ENCODE results near the gene GNB1.
"Not testable (repeated sequence)": the region's sequence is repeated elsewhere in the genome, so short reads cannot be mapped to it uniquely, and the experiment has no call there.

GNB1 gene

DNA sequence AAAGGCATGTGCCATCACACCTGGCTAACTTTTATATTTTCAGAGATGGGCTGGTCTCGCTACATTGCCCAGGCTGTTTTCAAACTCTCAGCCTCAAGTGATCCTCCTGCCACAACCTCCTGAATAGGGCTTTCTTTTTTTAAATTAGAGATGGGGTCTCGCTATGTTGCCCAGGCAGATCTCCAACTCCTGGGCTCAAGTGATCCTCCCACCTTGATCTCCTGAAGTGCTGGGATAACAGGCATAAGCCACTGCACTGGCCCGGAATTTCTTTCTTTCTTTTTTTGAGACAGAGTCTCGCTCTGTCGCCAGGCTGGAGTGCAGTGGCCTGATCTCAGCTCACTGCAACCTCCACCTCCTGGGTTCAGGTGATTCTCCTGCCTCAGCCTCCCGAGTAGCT, 34.7 kb downstream of the GNB1 start:
- not testable (repeated sequence) for DNase-seq

DNA sequence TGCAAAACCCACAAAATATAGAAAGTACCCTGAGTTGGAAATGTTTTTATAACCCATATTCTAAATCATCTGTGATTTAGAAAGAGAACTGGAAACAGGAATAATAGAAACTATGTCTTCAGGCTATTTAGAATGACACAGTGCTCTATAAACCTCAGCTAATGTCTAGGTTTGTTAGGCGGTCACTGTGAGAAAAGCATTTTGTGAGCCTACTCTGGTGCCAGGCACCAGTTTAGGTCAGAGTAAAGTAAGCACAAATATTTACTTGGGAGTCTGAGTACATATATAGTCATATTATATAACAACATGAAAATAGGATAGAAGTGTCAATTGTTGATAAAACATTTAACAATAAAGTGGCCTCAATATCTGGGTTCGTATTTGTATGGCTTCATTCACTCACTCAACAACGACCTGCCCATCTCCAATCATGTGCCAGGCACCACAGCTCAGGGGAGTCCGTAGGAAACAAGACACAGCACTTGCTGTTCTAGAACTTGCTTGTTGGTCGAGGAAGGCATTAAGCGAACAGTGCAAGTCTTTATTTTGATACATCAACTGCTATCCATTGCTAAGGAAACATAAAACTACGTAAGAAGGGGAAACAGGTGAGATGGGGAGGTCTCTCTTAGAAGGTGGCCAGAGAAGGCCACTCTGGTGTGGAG, 37.2 kb downstream of the GNB1 start:
- no peak for DNase-seq

DNA sequence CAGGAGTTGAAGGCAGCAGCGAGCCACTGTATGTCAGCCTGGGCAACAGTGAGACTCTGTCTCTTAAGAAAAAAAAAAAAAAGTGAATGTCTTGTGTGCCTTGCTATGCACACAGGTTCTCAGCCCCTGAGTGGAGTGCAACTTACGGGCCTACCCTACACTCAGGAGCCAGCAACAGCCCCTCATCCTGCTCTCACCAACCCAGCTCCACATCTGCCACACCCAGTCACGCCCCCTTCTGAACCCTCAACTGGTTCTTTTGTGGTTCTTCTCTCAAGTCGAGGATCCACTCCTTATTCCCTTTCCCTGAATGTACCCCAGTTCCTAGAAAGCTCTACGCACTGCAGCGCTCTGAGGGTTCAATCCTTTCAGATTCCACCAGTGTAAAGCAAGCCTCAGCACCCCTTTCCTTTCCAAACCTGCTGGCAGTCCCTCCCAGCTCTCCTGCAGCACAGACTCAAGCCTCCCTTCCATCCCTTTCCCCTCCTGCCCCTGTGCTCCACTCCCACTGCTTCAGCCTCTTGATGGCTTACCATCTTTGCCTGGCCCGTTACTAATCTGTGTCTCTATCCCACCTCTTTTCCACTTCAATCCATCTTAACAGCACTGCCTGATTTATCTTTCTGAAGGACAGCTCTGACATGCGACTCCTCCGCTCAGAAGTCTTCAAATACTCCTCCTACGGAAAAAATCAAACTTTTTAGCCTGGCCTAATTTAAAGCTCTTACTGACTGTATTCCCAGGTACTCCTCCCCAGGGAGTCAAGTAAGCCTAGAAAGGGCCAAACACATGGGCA, 38.1 kb downstream of the GNB1 start:
- DNase-seq = no peak

DNA sequence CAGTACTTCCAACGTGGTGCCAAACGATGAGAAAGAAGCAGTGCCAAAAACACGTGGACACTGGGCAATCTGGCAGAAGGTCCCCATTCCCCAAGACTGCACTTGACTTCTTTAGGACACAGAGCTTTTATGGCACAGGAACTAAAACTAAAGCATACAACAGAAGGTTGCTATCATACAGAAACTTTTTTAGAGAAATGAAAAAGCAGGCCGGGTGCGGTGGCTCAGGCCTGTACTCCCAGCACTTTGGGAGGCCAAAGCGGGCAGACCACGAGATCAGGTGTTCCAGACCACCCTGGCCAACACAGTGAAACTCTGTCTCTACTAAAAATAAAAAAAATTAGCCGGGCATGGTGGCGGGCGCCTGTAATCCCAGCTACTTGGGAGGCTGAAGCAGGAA, 43.0 kb downstream of the GNB1 start:
- no peak for DNase-seq

DNA sequence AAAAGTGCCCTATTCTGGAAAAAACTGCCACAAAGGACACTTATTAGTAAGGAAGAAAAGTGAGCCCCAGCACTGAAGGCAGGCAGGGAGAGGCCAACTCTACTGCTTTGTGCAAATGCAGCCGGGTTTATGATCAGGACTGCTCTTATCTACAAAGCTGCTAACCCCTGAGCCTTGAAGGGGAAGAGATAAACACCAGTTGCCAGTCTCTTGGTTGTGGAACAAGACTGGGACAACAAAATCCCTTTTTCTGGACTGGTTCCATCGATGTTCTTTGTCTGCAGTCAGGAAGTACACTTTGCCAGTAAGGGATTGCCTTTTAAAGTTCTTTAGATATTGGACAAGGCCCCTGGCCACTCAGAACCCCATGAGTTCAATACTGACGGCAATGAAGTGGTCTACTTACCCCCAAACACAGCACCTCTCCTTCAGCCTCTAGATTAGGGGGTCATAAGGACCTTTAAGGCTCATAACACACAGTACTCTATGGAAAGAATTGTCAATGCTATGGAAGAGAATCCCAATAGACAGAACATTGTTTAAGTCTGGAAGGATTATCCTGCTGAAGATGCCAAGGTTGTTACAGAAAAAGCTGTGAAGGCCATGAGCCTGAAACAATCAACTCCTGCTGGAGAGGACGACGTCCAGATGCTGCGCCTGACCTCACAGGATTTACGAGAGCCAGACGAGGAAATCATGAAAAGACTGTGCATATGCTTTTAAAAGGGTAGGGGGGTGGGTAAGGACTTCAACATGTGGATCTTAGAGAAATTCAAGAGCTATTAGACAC, 43.6 kb downstream of the GNB1 start:
- no peak for DNase-seq

DNA sequence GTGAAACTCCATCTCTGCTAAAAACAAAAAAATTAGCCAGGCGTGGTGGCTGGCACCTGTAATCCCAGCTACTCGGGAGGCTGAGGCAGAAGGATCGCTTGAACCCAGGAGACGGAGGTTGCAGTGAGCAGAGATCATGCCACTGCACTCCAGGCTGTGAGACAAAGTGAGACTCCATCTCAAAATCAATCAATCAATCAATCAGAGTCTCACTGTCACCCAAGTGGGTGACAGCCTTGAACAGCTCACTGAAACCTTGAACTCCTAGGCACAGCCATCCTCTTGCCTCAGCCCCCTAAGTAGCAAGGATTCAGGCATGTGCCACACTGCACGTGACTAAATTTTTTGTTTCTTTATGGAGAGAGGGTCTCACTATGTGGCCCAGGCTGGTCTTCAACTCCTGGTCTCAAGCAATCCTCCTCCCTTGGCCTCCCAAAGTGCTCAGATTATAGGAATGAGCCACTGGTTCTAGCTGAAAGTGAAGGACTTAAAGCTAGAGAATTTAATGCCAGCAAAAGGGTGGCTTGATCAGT, 44.4 kb downstream of the GNB1 start:
- DNase-seq = no peak

DNA sequence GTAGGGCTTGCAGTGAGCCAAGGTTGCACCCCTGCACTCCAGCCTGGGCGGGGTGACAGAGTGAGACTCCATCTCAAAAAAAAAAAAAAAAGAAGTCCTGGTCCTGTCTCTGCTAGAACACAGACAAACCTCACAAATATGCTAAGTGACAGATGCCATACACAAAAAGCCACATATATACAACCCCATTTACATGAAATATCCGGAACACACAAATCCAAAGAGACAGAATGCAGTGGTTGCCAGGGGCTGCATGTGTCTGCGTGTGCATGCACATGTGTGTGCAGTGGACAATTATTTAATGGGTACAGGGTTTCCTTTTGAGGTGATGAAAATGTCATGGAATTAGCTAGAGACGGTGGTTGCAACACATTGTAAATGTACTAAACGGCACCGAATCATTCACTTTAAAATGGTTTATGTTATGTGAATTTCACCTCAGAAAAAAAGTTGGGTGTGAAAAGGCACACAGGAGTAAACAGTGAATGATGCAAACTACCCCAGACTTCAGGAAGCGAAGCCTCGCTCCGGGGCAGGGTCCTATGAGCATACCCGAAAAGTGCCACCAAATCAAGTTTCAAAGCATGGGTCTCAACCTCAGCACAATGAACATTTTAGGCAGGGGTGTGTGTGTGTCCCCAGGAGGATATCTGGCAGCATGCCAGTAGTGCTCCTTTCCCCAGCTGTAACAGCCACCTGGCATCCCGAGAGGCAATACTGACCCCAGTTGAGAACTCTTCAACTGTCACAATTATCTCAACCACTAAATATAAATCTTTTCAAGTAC, 48.3 kb downstream of the GNB1 start:
- DNase-seq = no peak

DNA sequence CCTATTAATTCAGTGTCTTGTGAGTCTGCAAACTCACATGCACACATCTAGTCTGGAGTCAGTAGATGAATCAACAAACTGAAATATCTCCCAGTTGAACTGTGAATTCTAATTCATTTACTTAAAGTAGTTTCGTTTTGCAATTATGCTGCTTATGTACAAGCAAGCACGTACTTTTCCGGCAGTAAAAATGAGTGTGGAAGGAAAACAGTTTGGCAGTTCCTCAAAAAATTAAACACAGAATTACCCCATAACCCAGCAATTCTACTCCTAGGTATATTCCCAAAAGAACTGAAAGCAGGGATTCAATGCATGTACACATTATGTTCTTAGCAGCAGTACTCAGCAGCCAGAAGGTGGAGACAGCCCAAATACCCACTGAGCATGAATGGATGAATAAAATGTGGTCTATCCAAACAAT, 49.3 kb downstream of the GNB1 start:
- DNase-seq = no peak

DNA sequence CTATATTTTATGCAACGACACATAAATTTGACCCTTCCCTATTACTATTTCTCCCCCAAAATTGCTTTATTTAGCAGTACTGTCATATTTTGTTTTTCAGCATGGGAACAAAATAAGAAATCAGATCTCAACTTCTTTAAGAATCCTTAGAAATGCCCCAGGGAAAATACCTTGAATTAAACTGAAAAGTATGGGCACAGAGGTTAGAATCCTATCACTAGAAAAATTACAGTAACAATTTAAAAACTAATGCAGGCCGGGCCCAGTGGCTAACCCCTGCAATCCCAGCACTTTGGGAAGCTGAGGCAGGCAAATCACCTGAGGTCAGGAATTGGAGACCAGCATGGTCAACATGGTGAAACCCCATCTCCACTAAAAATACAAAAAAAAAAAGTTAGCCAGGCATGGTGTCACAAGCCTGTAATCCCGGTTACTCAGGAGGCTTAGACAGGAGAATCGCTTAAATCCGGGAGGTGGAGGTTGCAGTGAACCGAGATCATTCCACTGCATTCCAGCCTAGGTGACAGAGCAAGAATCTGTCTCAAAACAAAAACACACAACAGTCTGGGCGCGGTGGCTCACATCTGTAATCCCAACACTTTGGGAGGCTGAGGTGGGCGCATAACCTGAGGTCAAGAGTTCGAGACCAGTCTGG, 51.4 kb downstream of the GNB1 start:
- no peak for DNase-seq

DNA sequence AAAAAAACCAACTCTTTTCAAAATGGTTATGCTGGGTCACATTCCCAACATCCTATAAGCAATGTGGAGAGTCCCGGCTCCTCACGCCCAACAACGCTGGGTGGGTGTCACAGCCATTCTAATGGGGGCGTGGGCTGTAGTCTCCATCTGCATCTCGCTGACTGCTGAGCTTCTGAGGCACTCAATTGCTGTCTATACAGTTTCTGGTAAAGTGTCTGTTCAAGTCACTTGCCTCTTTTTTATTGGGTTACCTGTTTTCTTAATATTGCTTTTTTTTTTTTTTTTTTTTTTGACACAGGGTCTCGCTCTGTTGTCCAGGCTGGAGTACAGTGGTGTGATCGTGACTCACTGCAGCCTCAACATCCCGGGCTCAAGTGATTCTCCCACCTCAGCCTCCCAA, 54.8 kb downstream of the GNB1 start:
- no peak for DNase-seq

DNA sequence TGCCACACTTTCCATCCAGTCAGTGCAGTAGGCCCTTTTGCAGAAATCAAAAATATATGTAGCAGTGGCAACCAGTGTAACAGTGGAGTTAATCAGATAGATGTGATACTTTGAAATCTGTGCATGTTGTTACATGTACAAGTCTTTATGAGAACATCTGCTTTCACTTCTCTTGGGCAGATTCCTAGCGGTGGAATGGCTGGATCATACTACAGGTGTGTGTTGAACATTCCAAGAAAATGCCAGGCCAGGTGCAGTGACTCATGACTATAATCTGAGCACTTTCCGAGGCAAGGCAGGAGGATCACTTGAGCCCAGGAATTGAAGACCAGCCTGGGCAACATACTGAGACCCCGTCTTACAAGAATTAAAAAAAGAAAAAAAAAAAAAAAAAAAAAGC, 55.3 kb downstream of the GNB1 start:
- DNase-seq = no peak

DNA sequence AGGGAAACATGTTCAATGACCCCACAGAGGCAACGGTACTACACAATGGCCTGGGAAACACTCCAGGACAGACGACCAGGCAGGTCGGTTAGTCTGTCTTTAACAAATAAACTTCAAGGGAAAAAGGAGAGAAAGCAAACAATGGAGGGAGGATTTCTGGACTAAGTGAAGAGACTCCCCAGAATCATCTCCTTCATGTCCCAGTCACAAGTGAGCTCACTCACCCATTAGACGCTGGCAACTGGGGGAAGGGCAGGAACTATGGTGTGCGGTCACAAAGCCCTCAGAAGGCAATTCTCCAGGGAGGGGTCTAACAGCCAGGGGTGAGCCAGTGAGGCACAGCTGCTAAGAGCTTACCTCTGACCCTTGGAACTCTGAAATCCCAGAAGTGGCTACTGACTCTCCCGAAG, 57.0 kb downstream of the GNB1 start:
- DNase-seq = no peak

DNA sequence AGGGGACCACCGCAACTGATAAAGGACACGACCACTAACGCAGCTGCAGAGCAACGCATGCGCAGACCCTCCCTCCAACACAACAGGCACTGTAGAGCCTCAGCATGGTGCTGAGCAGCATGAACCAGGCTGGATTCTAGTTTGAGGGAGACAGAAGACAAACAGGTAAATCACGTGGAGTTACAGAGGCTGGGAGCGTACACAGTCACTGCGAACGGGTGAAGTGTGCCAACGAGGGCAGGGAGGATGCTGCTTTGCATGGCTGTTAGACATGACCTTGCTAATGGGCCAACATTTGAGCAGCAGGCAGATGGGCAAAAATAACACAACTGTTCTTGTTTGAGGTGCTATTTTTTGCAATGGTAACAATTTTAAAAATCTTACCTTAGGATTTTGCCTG, 57.4 kb downstream of the GNB1 start:
- no peak for DNase-seq

DNA sequence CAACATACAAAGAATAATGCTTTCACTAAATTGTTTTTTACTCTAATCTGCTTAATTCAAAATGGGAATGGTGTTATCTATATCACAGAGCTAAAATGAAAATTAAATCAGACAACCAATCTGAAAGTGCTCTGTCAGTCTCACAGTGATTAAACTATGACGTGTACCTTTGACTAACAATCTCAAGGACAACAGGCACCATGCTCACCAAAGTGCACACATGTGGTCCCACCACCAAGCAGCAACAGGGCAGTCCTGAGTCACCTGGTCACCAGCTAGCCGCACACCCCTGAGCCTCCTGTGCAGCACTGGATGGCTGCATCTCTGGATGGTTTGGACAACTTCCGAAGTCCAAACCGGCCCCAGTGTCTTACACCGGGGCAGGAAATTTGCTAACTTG, 58.1 kb downstream of the GNB1 start:
- no peak for DNase-seq

DNA sequence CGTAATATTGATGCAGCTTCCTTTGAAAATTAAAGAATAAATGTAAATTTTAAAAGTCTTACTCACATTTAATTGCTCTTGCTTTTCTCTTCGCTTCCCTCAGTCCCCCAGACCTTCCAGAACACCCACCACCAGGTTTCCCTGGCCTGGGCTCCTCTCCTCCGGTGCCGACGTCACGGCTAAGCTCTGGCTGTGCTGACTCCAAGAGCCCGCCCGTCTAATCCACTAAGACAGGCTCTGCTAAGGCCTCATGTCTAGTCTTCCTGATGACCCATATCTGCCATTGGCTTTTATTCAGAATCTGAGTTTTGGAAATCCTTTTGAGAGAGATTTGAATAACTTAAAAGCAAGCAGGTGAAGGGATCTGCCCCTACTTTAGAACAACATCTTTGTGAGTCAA, 58.7 kb downstream of the GNB1 start:
- no peak for DNase-seq

DNA sequence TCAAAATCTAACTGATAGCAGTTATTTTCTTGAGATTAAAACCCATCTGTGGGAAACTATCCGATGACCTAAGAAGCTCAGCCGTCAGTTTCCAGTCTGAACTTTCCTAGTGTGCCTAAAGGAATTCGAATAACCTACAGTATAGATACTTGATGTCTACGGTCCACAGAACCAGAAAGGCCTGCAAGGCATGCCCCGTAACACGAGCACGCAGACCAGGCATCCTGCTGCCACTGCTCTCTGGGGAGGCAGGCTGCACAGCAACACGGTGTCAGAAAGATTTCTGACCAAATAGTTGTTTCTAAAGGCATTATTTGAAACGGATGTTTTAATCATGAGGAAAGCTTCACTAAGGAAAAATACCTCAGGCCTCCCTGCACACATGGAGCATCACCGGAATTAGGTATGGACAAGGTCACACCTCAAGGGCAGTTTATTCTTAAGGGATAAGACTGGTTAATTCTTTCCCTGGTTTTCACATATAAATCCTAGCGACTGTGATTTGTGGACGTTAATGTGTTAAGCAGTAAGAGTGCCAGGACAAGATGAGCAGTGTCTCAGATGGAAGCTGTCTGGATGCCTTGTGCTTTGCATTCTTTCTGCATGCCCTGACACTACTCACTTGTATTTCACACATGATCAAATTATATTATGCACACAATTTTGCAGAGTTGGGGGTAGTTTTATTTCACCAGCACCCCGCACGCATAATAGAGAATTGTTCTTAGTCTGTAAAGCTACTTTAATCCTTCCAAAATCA, 63.6 kb downstream of the GNB1 start:
- no peak for DNase-seq

DNA sequence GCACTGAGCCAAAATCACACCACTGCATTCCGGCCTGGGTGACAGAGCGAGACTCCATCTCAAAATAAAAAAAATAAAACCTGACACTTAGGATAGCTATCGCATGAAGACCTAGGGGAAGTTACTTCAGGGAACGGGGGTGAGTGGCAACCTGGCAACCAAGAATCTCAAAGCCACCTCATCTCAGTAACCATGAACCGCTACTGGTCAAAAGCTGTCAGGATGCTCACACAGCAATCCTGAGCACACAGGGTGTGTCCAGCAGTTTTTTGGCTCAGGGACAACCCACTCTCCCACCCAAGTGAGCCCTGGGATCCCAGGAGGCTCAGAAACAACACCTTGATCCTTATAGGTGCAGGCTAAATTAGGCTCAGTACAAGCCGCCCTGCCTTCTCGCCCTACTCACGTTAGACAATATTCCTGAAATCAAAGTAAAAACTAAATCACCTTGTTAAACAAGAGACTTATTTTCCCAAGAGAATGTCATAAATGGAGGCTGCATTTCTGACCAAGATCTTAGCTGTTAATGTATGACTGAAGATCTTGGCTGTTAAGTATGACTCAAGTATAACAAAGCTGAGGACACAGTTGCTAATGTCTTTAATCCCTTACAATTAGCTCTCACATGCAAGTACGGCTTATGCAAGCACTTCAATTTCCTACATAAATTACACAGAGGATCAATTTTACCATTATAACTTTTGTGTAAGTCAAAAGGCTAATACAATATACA, 64.4 kb downstream of the GNB1 start:
- DNase-seq = no peak

DNA sequence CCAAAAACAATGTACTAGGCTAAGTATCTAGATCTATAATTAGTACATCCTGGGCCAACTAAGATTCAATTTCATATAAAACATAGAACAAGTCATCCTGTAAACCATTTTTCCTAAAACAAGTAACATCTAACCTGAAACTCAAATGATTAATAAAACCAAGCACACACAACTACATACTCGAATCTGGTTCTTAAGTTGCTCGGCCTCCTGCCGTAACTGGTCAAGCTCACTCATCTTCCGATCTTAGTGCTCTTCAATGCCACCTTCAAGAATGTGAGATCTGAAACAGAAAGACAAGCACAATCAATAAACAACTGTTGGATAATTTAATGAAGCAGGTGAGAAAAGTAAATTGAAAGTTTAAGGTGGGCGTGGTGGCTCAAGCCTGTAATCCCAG, 65.7 kb downstream of the GNB1 start:
- no peak for DNase-seq

DNA sequence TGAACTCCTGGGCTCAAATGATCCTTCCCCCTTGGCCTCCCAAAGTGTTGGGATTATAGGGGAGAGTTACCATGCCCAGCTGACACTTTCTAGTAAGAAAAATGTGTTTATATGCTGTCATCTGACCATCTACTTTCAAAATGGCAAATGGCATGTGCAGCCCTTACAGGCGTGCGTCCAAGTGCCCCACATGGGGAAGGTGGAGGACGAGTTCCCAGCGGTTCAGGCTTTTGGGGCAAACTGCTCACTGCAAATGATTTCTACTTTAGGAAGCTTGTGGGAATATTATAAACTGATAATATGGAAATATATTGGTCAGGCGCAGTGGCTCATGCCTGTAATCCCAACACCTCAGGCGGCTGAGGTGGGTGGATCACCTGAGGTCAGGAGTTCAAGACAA, 71.1 kb downstream of the GNB1 start:
- no peak for DNase-seq

DNA sequence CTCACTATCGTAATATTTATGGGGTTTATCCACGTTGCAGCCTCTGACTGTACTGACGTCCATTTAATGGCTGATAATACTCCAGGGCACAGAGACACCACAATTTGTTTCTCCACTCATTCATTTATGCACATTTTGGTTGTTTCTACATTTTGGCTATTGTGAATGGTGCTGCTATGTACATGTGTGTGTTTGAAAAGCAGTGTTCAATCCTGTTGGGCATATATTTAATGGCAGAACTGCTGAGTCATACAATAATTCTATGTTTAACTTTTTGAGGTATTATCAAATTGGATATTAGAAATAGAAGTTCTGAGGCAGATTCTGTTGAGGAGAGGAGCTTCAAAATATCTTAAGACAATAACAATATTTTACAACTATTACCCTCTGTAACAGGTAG, 73.7 kb downstream of the GNB1 start:
- DNase-seq = no peak

Data from activated effector memory CD4-positive, alpha-beta T cell treated with Interleukin-2 at 50 U/mL for 16 hours (primary cell).